CD14-positive monocyte (primary cell): ENCODE results near the gene ZNF117. TPM values are rescaled to one million over a fixed set of nuclear protein-coding genes. Genes with fewer than 3 reads are reported as not detected.

Source experiments
- DNase-seq, 3 donors: peaks; one replicate each; pipeline ENCODE4 v3.0.0-alpha.2; 2011 to 2022
- H2AFZ ChIP-seq: 2 replicates; pipeline ENCODE4 v1.6.0; 2012; ENCODE audit warnings: mild to moderate bottlenecking, low read depth, low read length, inconsistent platforms; ENCODE audit not compliant: insufficient read depth, poor library complexity, severe bottlenecking
- H3K27ac ChIP-seq, 2 donors: 1 replicate in 1 of 2; 2 replicates in 1 of 2; pipeline ENCODE4 v1.5.1; 2012 to 2013; ENCODE audit warnings: low read length in 2 of 2, control low read depth in 1 of 2, inconsistent platforms in 1 of 2, low read depth in 1 of 2, mild to moderate bottlenecking in 1 of 2
- H3K27me3 ChIP-seq, 2 donors: one replicate each; pipeline versions ENCODE4 v1.6.0 to v1.6.1; 2011 to 2013; ENCODE audit warnings: low read length in 2 of 2; ENCODE audit not compliant: control insufficient read depth in 2 of 2, insufficient read depth in 2 of 2
- H3K36me3 ChIP-seq, 2 donors: replicated peaks in 1 of 2; 1 replicate in 1 of 2; 2 replicates in 1 of 2; pipeline versions ENCODE4 v1.5.1 to v1.6.1; 2012 to 2013; ENCODE audit warnings: low read length in 2 of 2, control low read depth in 1 of 2, inconsistent platforms in 1 of 2, mild to moderate bottlenecking in 1 of 2; ENCODE audit not compliant: insufficient read depth in 2 of 2, control insufficient read depth in 1 of 2
- H3K4me1 ChIP-seq, 2 donors: 1 replicate in 1 of 2; 2 replicates in 1 of 2; pipeline versions ENCODE4 v1.5.1 to v1.6.1; 2012 to 2013; ENCODE audit warnings: low read length in 2 of 2, control low read depth in 1 of 2, inconsistent platforms in 1 of 2, mild to moderate bottlenecking in 1 of 2, moderate library complexity in 1 of 2; ENCODE audit not compliant: insufficient read depth in 2 of 2, control insufficient read depth in 1 of 2
- H3K4me2 ChIP-seq: replicated peaks from 2 replicates; pipeline ENCODE3; 2012; ENCODE audit warnings: low read length, moderate library complexity, mild to moderate bottlenecking; ENCODE audit not compliant: poor library complexity, severe bottlenecking; ENCODE audit errors: extremely low read depth
- H3K4me3 ChIP-seq, 3 experiments: fragments of 200-600 bp in 1 of 3; sonication (generic) in 1 of 3; replicated peaks in 1 of 3; 1 replicate in 2 of 3; 2 replicates in 1 of 3; pipeline ENCODE4 v1.5.1; 2011 to 2013; ENCODE audit warnings: low read length in 3 of 3, mild to moderate bottlenecking in 3 of 3, control low read depth in 2 of 3, low read depth in 2 of 3, inconsistent platforms in 1 of 3, moderate library complexity in 1 of 3
- H3K79me2 ChIP-seq: 2 replicates; pipeline ENCODE4 v1.6.0; 2012; ENCODE audit warnings: mild to moderate bottlenecking, control low read depth, inconsistent platforms, low read length, moderate library complexity; ENCODE audit not compliant: insufficient read depth
- H3K9ac ChIP-seq: 2 replicates; pipeline ENCODE4 v1.6.0; 2017; ENCODE audit warnings: low read length, mild to moderate bottlenecking; ENCODE audit not compliant: insufficient read depth, poor library complexity, severe bottlenecking
- H3K9me3 ChIP-seq, 2 donors: replicated peaks in 1 of 2; 1 replicate in 1 of 2; 2 replicates in 1 of 2; pipeline versions ENCODE4 v1.5.1 to v1.6.1; 2012 to 2013; ENCODE audit warnings: low read length in 2 of 2, control low read depth in 1 of 2; ENCODE audit not compliant: control insufficient read depth in 1 of 2, insufficient read depth in 1 of 2
- H4K20me1 ChIP-seq: 2 replicates; pipeline ENCODE4 v1.6.0; 2012; ENCODE audit warnings: mild to moderate bottlenecking, low read length, control low read depth, moderate library complexity; ENCODE audit not compliant: insufficient read depth
- H3K27ac Mint-ChIP-seq, 7 donors: one replicate each; pipeline ENCODE4 v1.8.0; 2020; ENCODE audit warnings: mild to moderate bottlenecking in 7 of 7, mixed read lengths in 7 of 7, moderate library complexity in 6 of 7, inconsistent platforms in 2 of 7
- H3K27me3 Mint-ChIP-seq, 3 donors: one replicate each; pipeline ENCODE4 v1.8.0; 2021 to 2022; ENCODE audit warnings: low read depth in 3 of 3, mild to moderate bottlenecking in 3 of 3, mixed read lengths in 3 of 3, moderate library complexity in 3 of 3, inconsistent platforms in 1 of 3
- H3K36me3 Mint-ChIP-seq, 2 donors: one replicate each; pipeline ENCODE4 v1.8.0; 2020; ENCODE audit warnings: mixed read lengths in 2 of 2, inconsistent platforms in 1 of 2, mild to moderate bottlenecking in 1 of 2
- H3K4me1 Mint-ChIP-seq: one replicate; pipeline ENCODE4 v1.8.0; 2020; ENCODE audit warnings: mild to moderate bottlenecking, mixed read lengths
- H3K4me3 Mint-ChIP-seq, 2 donors: one replicate each; pipeline ENCODE4 v1.8.0; 2020; ENCODE audit warnings: mild to moderate bottlenecking in 2 of 2, mixed read lengths in 2 of 2, moderate library complexity in 1 of 2
- H3K9me3 Mint-ChIP-seq, 7 donors: one replicate each; pipeline ENCODE4 v1.8.0; 2020 to 2022; ENCODE audit warnings: mixed read lengths in 7 of 7, mild to moderate bottlenecking in 6 of 7, moderate library complexity in 6 of 7, inconsistent platforms in 2 of 7
- WGBS: methylation state at CpG from one replicate; pipeline ENCODE4 v1.1.5; 2013; ENCODE audit warnings: missing lambda C conversion rate; ENCODE audit not compliant: insufficient coverage; 5-methylcytosine and 5-hydroxymethylcytosine counted together
- intact Hi-C, 2 donors: fragments of 100-400 bp; cut with micrococcal nuclease; formaldehyde crosslinking; loops; one replicate each; pipeline versions ENCODE4 v1.15.0 to v1.15.1; 2023
- polyA plus RNA-seq, 3 donors: library from polyadenylated mRNA; depleted of rRNA in 1 of 3; unstranded in 2 of 3; stranded (reverse) in 1 of 3; fragments of 300-500 nt in 2 of 3; fragments of >200 nt in 1 of 3; fragmentation: Illumina TruSeq in 2 of 3; gene quantifications; 1 replicate in 2 of 3; 2 replicates in 1 of 3; pipeline ENCODE4 v1.2.3, GENCODE V29; 2012 to 2021
- TF ChIP-seq, protein P1 (sequence below): fragments of 200-600 bp; IDR thresholded peaks from one replicate; pipeline ENCODE4 v1.8.0; 2022; ENCODE audit warnings: antibody characterized with exemption, mild to moderate bottlenecking

ZNF117 gene
- polyA plus RNA-seq, 3 donors = 0.37 to 8.7 (median 0.64) TPM

DNA sequence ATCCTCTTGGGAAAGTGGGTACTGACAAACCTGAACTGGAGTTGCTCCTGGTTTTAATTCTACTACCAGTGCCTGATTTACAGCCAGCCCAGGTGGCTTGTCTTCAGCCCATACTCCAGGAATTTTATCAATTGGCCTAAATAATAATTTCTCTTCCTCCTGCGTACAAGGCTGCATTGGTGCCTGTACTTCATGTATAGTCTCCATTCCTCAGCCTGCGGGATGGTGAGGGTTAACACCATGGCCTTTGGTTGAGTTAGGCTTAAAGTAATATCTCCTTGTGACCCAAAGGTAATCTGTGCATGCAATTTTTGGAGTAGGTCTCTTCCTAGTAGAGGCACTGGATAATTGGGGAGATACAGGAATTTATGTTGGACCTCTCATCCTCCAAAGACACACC is 5.5 kb upstream of the ZNF117 start:
- no peak overlapping the region for H3K9ac ChIP-seq
- no peak overlapping the region for H2AFZ ChIP-seq
- H3K4me2 ChIP-seq = no peak overlapping the region
- intact Hi-C loops = loop anchor here in 1 of 2 donors (5.0 kb wide), 1 partner anchor 41 kb away; no protein-coding TSS in a partner anchor
- TF ChIP-seq, protein P1, sequence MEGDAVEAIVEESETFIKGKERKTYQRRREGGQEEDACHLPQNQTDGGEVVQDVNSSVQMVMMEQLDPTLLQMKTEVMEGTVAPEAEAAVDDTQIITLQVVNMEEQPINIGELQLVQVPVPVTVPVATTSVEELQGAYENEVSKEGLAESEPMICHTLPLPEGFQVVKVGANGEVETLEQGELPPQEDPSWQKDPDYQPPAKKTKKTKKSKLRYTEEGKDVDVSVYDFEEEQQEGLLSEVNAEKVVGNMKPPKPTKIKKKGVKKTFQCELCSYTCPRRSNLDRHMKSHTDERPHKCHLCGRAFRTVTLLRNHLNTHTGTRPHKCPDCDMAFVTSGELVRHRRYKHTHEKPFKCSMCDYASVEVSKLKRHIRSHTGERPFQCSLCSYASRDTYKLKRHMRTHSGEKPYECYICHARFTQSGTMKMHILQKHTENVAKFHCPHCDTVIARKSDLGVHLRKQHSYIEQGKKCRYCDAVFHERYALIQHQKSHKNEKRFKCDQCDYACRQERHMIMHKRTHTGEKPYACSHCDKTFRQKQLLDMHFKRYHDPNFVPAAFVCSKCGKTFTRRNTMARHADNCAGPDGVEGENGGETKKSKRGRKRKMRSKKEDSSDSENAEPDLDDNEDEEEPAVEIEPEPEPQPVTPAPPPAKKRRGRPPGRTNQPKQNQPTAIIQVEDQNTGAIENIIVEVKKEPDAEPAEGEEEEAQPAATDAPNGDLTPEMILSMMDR = no peak
- H3K4me1 ChIP-seq = peaks cover 27 to 30% of the 10 kb centered on the region in 2 donors
- no peak overlapping the region for H3K4me3 Mint-ChIP-seq
- peak overlapping the region in 1 of 3 experiments; percentile 22 for H3K4me3 ChIP-seq
- no peak for DNase-seq
- H3K27me3 Mint-ChIP-seq = peaks cover 0 to 8% (median 0%) of the 10 kb centered on the region in 3 donors
- H3K9me3 Mint-ChIP-seq = peaks cover 63 to 100% (median 97%) of the 10 kb centered on the region in 7 donors
- H3K36me3 ChIP-seq = peaks cover 2 to 41% of the 10 kb centered on the region in 2 donors
- H3K36me3 Mint-ChIP-seq = peaks cover 25 to 43% of the 10 kb centered on the region in 2 donors
- no peaks in the 10 kb centered on the region for H4K20me1 ChIP-seq
- H3K27me3 ChIP-seq = no peaks in the 10 kb centered on the region
- 100% methylated on average over 1 of the region's 2 CpGs for WGBS
- H3K27ac ChIP-seq = no peak overlapping the region
- H3K79me2 ChIP-seq = peaks cover 13% of the 10 kb centered on the region
- peaks cover 94 to 99% of the 10 kb centered on the region in 2 donors for H3K9me3 ChIP-seq
- H3K27ac Mint-ChIP-seq = no peak overlapping the region
- H3K4me1 Mint-ChIP-seq = peaks cover 23% of the 10 kb centered on the region

DNA sequence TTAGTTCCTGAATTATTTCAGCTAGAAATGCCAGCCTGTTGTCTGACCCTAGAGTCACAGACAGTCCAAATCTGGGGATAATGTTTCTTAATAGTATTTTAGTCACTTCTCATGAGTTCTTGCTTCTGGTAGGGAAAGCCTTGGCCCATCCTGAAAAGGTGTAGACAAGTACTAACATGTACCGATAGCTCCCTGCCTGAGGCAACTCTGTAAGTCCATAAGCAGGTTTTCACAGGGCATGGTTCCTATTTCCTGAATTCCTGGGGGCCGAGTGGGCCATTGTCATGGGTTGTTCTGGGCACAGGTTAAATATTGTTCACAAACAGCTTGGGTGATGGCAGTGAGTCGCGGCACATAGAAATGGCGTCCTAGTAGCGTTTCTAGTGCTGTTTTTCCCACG is 3.1 kb upstream of the ZNF117 start:
- peaks cover 0 to 32% of the 10 kb centered on the region in 2 donors for H3K36me3 ChIP-seq
- Mint-ChIP-seq H3K4me1 (peaks cover 8% of the 10 kb centered on the region), H3K4me3 (no peak overlapping the region), H3K27ac (peak overlapping the region in 1 of 7 donors; percentile 37), H3K36me3 (peaks cover 19 to 37% of the 10 kb centered on the region in 2 donors), H3K9me3 (peaks cover 69 to 98% (median 95%) of the 10 kb centered on the region in 7 donors), H3K27me3 (peaks cover 0 to 4% (median 0%) of the 10 kb centered on the region in 3 donors)
- H3K9ac ChIP-seq = no peak overlapping the region
- no peak overlapping the region for H2AFZ ChIP-seq
- intact Hi-C loops = no loop called here
- TF ChIP-seq, protein P1 = no peak
- DNase-seq = no peak
- peaks cover 92 to 96% of the 10 kb centered on the region in 2 donors for H3K9me3 ChIP-seq
- H3K27me3 ChIP-seq = no peaks in the 10 kb centered on the region
- 100% methylated on average over 7 of the region's 7 CpGs for WGBS
- no peak overlapping the region for H3K4me3 ChIP-seq
- H3K79me2 ChIP-seq = peaks cover 7% of the 10 kb centered on the region
- no peak overlapping the region for H3K27ac ChIP-seq
- H3K4me2 ChIP-seq = no peak overlapping the region
- H4K20me1 ChIP-seq = no peaks in the 10 kb centered on the region
- peaks cover 5 to 7% of the 10 kb centered on the region in 2 donors for H3K4me1 ChIP-seq
